IMR-90 (cell line): ENCODE data around the gene NTSR2. TPM values are rescaled to one million over a fixed set of nuclear protein-coding genes. Genes with fewer than 3 reads are reported as not detected.

Source experiments
- ATAC-seq: fragments of 200-7000 bp; cut with Tn5 transposase; 2 replicates; pipeline ENCODE4 v1.9.1; 2020; ENCODE audit warnings: low read depth, mild to moderate bottlenecking, moderate library complexity
- BruUV-seq: library from RNA; stranded (reverse); fragments of 400-500 nt; replicated peaks from 2 replicates; lab custom pipeline; 2021; lab: Mats Ljungman, UMichigan
- CTCF ChIA-PET: fragments of 300-600 bp; formaldehyde crosslinking; extraction: SDS; loops from one replicate; lab custom pipeline; 2021; ENCODE audit warnings: antibody characterized with exemption; lab: Yijun Ruan, JAX
- POLR2A ChIA-PET: fragments of 300-600 bp; sonication (Branson Sonifier 250); formaldehyde crosslinking; loops from one replicate; lab custom pipeline; 2022; ENCODE audit warnings: antibody characterized with exemption; ENCODE audit not compliant: unreplicated experiment; lab: Charles Lee
- DNase-seq: peaks from one replicate; pipeline ENCODE4 v3.0.0; 2013
- H2AFZ ChIP-seq: replicated peaks from 2 replicates; pipeline ENCODE3; 2013; ENCODE audit warnings: low read length, mild to moderate bottlenecking; ENCODE audit not compliant: poor library complexity
- H2AK5ac ChIP-seq: 2 replicates; pipeline ENCODE4 v1.6.1; 2013; ENCODE audit warnings: low read depth, low read length, inconsistent platforms
- H2AK9ac ChIP-seq: replicated peaks from 2 replicates; pipeline ENCODE3; 2013; ENCODE audit warnings: mild to moderate bottlenecking, low read depth, low read length, moderate library complexity; ENCODE audit not compliant: poor library complexity
- H2BK120ac ChIP-seq: 2 replicates; pipeline ENCODE4 v1.6.1; 2013; ENCODE audit warnings: low read depth, low read length, inconsistent platforms
- H2BK15ac ChIP-seq: 3 replicates; pipeline ENCODE4 v1.6.1; 2013; ENCODE audit warnings: low read depth, low read length, inconsistent platforms
- H2BK20ac ChIP-seq: 2 replicates; pipeline ENCODE4 v1.6.1; 2013; ENCODE audit warnings: low read depth, mild to moderate bottlenecking, inconsistent platforms, low read length, moderate library complexity
- H2BK5ac ChIP-seq: 2 replicates; pipeline ENCODE4 v1.6.1; 2013; ENCODE audit warnings: mild to moderate bottlenecking, low read depth, low read length, inconsistent platforms; ENCODE audit not compliant: poor library complexity, severe bottlenecking
- H3K14ac ChIP-seq: replicated peaks from 2 replicates; pipeline ENCODE4 v1.6.1; 2013; ENCODE audit warnings: low read depth, low read length, inconsistent platforms
- H3K18ac ChIP-seq: 2 replicates; pipeline ENCODE4 v1.6.1; 2013; ENCODE audit warnings: low read depth, low read length, control low read depth
- H3K23ac ChIP-seq: 2 replicates; pipeline ENCODE4 v1.6.1; 2013; ENCODE audit warnings: low read depth, low read length, inconsistent platforms
- H3K27ac ChIP-seq: 2 replicates; pipeline ENCODE4 v1.5.1; 2013; ENCODE audit warnings: mild to moderate bottlenecking, control low read depth, low read length; ENCODE audit not compliant: insufficient read depth
- H3K27me3 ChIP-seq: 2 replicates; pipeline ENCODE4 v1.6.1; 2013; ENCODE audit warnings: low read length; ENCODE audit not compliant: control insufficient read depth, insufficient read depth
- H3K36me3 ChIP-seq: 2 replicates; pipeline ENCODE4 v1.6.1; 2013; ENCODE audit warnings: low read length, mixed read lengths; ENCODE audit not compliant: control insufficient read depth, insufficient read depth
- H3K4ac ChIP-seq: 2 replicates; pipeline ENCODE4 v1.6.1; 2013; ENCODE audit warnings: low read depth, low read length, inconsistent platforms
- H3K4me1 ChIP-seq: 2 replicates; pipeline ENCODE4 v1.6.1; 2013; ENCODE audit warnings: low read length, mixed read lengths; ENCODE audit not compliant: control insufficient read depth, insufficient read depth
- H3K4me2 ChIP-seq: 2 replicates; pipeline ENCODE4 v1.6.1; 2013; ENCODE audit warnings: low read depth, mild to moderate bottlenecking, control low read depth, low read length, moderate library complexity
- H3K4me3 ChIP-seq: 2 replicates; pipeline ENCODE4 v1.5.1; 2013; ENCODE audit warnings: low read depth, mild to moderate bottlenecking, control low read depth, low read length, moderate library complexity; ENCODE audit not compliant: insufficient read depth
- H3K56ac ChIP-seq: 2 replicates; pipeline ENCODE4 v1.6.1; 2013; ENCODE audit warnings: low read length, inconsistent platforms; ENCODE audit not compliant: insufficient read depth; ENCODE audit errors: extremely low read depth
- H3K79me1 ChIP-seq, 2 experiments: 2 replicates each; pipeline ENCODE4 v1.6.1; 2013; ENCODE audit warnings: low read length in 2 of 2, inconsistent platforms in 1 of 2, low read depth in 1 of 2
- H3K9ac ChIP-seq: 2 replicates; pipeline ENCODE4 v1.6.1; 2013; ENCODE audit warnings: low read depth, low read length, control low read depth
- H3K9me1 ChIP-seq: 2 replicates; pipeline ENCODE4 v1.6.1; 2013; ENCODE audit warnings: low read length, inconsistent platforms; ENCODE audit not compliant: insufficient read depth
- H3K9me3 ChIP-seq: 2 replicates; pipeline ENCODE4 v1.6.1; 2013; ENCODE audit warnings: low read length; ENCODE audit not compliant: control insufficient read depth, insufficient read depth
- H4K20me1 ChIP-seq: 2 replicates; pipeline ENCODE4 v1.6.1; 2013; ENCODE audit warnings: low read length, inconsistent platforms; ENCODE audit not compliant: insufficient read depth
- H4K5ac ChIP-seq: 2 replicates; pipeline ENCODE4 v1.6.1; 2013; ENCODE audit warnings: mild to moderate bottlenecking, low read depth, low read length, control low read depth
- H4K8ac ChIP-seq, 2 experiments: 2 replicates each; pipeline ENCODE4 v1.6.1; 2013; ENCODE audit warnings: low read depth in 2 of 2, low read length in 2 of 2, control low read depth in 1 of 2, inconsistent platforms in 1 of 2
- H4K91ac ChIP-seq: 2 replicates; pipeline ENCODE4 v1.6.1; 2013; ENCODE audit warnings: low read depth, low read length, inconsistent platforms; ENCODE audit not compliant: insufficient read depth
- CHD1 ChIP-seq: IDR thresholded peaks from 2 replicates; pipeline ENCODE4 v1.6.1; 2012; ENCODE audit warnings: low read depth, low read length, improper control_type of control experiment
- MAFK ChIP-seq: IDR thresholded peaks from 2 replicates; pipeline ENCODE4 v1.6.1; 2012; ENCODE audit warnings: low read depth, low read length, improper control_type of control experiment
- RCOR1 ChIP-seq: IDR thresholded peaks from 2 replicates; pipeline ENCODE4 v1.6.1; 2012; ENCODE audit warnings: mild to moderate bottlenecking, low read length, improper control_type of control experiment; ENCODE audit not compliant: insufficient replicate concordance
- SMC3 ChIP-seq: fragments of 150-350 bp; IDR thresholded peaks from 2 replicates; pipeline ENCODE4 v1.6.1; 2016; ENCODE audit warnings: low read depth, mild to moderate bottlenecking, antibody characterized with exemption, low read length, moderate library complexity
- USF2 ChIP-seq: fragments of 150-350 bp; IDR thresholded peaks from 2 replicates; pipeline ENCODE4 v1.6.1; 2017; ENCODE audit warnings: mild to moderate bottlenecking, antibody characterized with exemption, low read length, low read depth
- WGBS, 2 experiments: methylation state at CpG; one replicate each; pipeline versions ENCODE4 v1.1.5 to v1.1.7; 2013; ENCODE audit warnings: missing lambda C conversion rate in 2 of 2; ENCODE audit not compliant: insufficient read length in 1 of 2; ENCODE audit errors: extremely low coverage in 2 of 2; 5-methylcytosine and 5-hydroxymethylcytosine counted together
- dilution Hi-C: fragments of 300-500 bp; cut with HindIII; formaldehyde crosslinking; loops from one replicate; pipeline ENCODE4 v1.14.3; 2018; ENCODE audit warnings: low sequenced_read_pairs; ENCODE audit not compliant: unreplicated experiment
- in situ Hi-C: fragments of 300-500 bp; cut with MboI; formaldehyde crosslinking; loops from 3 replicates; pipeline ENCODE4 v1.14.3; 2019; ENCODE audit warnings: low sequenced_read_pairs, inconsistent platforms, mixed read lengths
- intact Hi-C: fragments of 100-400 bp; cut with micrococcal nuclease; formaldehyde crosslinking; loops from 2 replicates; pipeline ENCODE4 v1.10.0; 2022
- polyA plus RNA-seq, 3 experiments: library from polyadenylated mRNA; depleted of rRNA; stranded (reverse); fragments of >200 nt; gene quantifications; 2 replicates each; pipeline ENCODE4 v1.2.3, GENCODE V29; 2012; ENCODE audit warnings: low replicate concordance in 1 of 3
- total RNA-seq: library from RNA; depleted of rRNA; stranded (reverse); fragments of >200 nt; gene quantifications from 2 replicates; pipeline ENCODE4 v1.2.3, GENCODE V29; 2012

The NTSR2 gene
- total and polyA plus RNA-seq, 2 of the 4 experiments (the other 2 are of a cell fraction), result not detected

- H3K4me3 ChIP-seq, result no peak overlapping the region
- H2BK5ac ChIP-seq, result no peak overlapping the region
- no peak overlapping the region for H3K4me2 ChIP-seq
- no CpG with 5 or more reads among the region's 3 CpGs for WGBS, 2 experiments
- dilution Hi-C loops, result no loop called here
- H4K8ac ChIP-seq, result no peak overlapping the region
- H2BK15ac ChIP-seq, result no peak overlapping the region
- no peak overlapping the region for H2AK5ac ChIP-seq
- H2AK9ac ChIP-seq, result no peak overlapping the region
- no peak overlapping the region for H2AFZ ChIP-seq
- peaks cover 53% of the 10 kb centered on the region for H3K27me3 ChIP-seq
- no peak overlapping the region for H2BK20ac ChIP-seq
- no peaks in the 10 kb centered on the region for H3K4me1 ChIP-seq
- H4K20me1 ChIP-seq, result no peaks in the 10 kb centered on the region
- H3K18ac ChIP-seq, result no peak overlapping the region
- H3K23ac ChIP-seq, result no peak overlapping the region
- H4K5ac ChIP-seq, result no peak overlapping the region
- no peak overlapping the region for H3K4ac ChIP-seq
- H2BK120ac ChIP-seq, result no peak overlapping the region
- H3K9me1 ChIP-seq, result no peaks in the 10 kb centered on the region
- TF ChIP-seq CHD1 (no peak), SMC3 (no peak), USF2 (no peak), MAFK (no peak), RCOR1 (no peak)
- intact Hi-C loops, result no loop called here
- no peak overlapping the region for H3K56ac ChIP-seq
- no TSS peak for BruUV-seq
- no peaks in the 10 kb centered on the region for H3K9me3 ChIP-seq
- ATAC-seq (no peak), DNase-seq (no peak)
- ChIA-PET POLR2A (no interaction called here), CTCF (no interaction called here)
- no peaks in the 10 kb centered on the region for H3K79me1 ChIP-seq
- no peaks in the 10 kb centered on the region for H3K36me3 ChIP-seq
- H3K9ac ChIP-seq, result no peak overlapping the region
- in situ Hi-C loops, result no loop called here
- H3K27ac ChIP-seq, result no peak overlapping the region
- H4K91ac ChIP-seq, result no peak overlapping the region
- H3K14ac ChIP-seq, result no peak overlapping the region
These were observed 17.4 kb downstream of the NTSR2 start for GRCh38 chr2:11652553-11652952.
